ENCODE data around the gene RAET1G.
"Not testable (repeated sequence)": the region's sequence is repeated elsewhere in the genome, so short reads cannot be mapped to it uniquely, and the experiment has no call there.

The RAET1G gene

GRCh38 chr6:149915970-149916865 is 6.7 kb downstream of the RAET1G start:
- H3K4me3 ChIP-seq (replicated peaks in 1 of 2; ENCODE audit: low read depth in 2 of 2, low read length in 2 of 2): no peak overlapping the region
- no peak for TF ChIP-seq CTCF (IDR thresholded peaks at IDR 0.05; ENCODE audit: low read depth, low read length)

GRCh38 chr6:149913540-149914240 is 9.2 kb downstream of the RAET1G start:
- DNase-seq (ENCODE audit: low read depth in 2 of 2): no peak
- no peak overlapping the region for H3K4me3 ChIP-seq (replicated peaks in 1 of 2; ENCODE audit: low read depth in 2 of 2, low read length in 2 of 2)
- no peak for TF ChIP-seq CTCF (IDR thresholded peaks at IDR 0.05; ENCODE audit: low read depth, low read length)

More at GRCh38 chr6:149915970-149916865, 6.7 kb downstream of the RAET1G start:
- no peak for DNase-seq (ENCODE audit: low read depth in 2 of 2)

- no peak overlapping the region for H3K4me3 ChIP-seq (replicated peaks in 1 of 2; ENCODE audit: low read depth in 2 of 2, low read length in 2 of 2)
- no peak for DNase-seq (ENCODE audit: low read depth in 2 of 2)
- no peak for TF ChIP-seq CTCF (IDR thresholded peaks at IDR 0.05; ENCODE audit: low read depth, low read length)
These were observed 9.8 kb downstream of the RAET1G start for GRCh38 chr6:149913085-149913484.

- not testable (repeated sequence) for DNase-seq (ENCODE audit: low read depth in 2 of 2); H3K4me3 ChIP-seq (replicated peaks in 1 of 2; ENCODE audit: low read depth in 2 of 2, low read length in 2 of 2)
These were observed 10.2 kb downstream of the RAET1G start for GRCh38 chr6:149912680-149913079.

- H3K4me3 ChIP-seq (replicated peaks in 1 of 2; ENCODE audit: low read depth in 2 of 2, low read length in 2 of 2): no peak overlapping the region
- no peak for TF ChIP-seq CTCF (IDR thresholded peaks at IDR 0.05; ENCODE audit: low read depth, low read length)
- DNase-seq (ENCODE audit: low read depth in 2 of 2): no peak
These were observed 12.2 kb downstream of the RAET1G start for GRCh38 chr6:149910721-149911151.

GRCh38 chr6:149909701-149910470 is 13.0 kb downstream of the RAET1G start:
- no peak for TF ChIP-seq CTCF (IDR thresholded peaks at IDR 0.05; ENCODE audit: low read depth, low read length)
- no peak for DNase-seq (ENCODE audit: low read depth in 2 of 2)

GRCh38 chr6:149908480-149908879 is 14.4 kb downstream of the RAET1G start:
- not testable (repeated sequence) for DNase-seq (ENCODE audit: low read depth in 2 of 2); H3K4me3 ChIP-seq (replicated peaks in 1 of 2; ENCODE audit: low read depth in 2 of 2, low read length in 2 of 2)

More at GRCh38 chr6:149909701-149910470, 13.0 kb downstream of the RAET1G start:
- no peak overlapping the region for H3K4me3 ChIP-seq (replicated peaks in 1 of 2; ENCODE audit: low read depth in 2 of 2, low read length in 2 of 2)

Data from cardiac fibroblast (primary cell).